Neural progenitor cell (in vitro differentiated cells): ENCODE measurements around the gene GSTM3. TPM values are rescaled to one million over a fixed set of nuclear protein-coding genes. Genes with fewer than 3 reads are reported as not detected.
"Not testable (repeated sequence)": the region's sequence is repeated elsewhere in the genome, so short reads cannot be mapped to it uniquely, and the experiment has no call there.

ENCODE experiments used
- DNase-seq: peaks from one replicate; pipeline ENCODE4 v3.0.0-alpha.2; 2016; ENCODE audit warnings: low spot score
- H2AFZ ChIP-seq: fragments of 200-600 bp; sonication (generic); replicated peaks from 2 replicates; pipeline ENCODE4 v1.6.1; 2016; ENCODE audit warnings: antibody characterized with exemption
- H3F3A ChIP-seq: fragments of 200-600 bp; sonication (generic); 2 replicates; pipeline ENCODE4 v1.6.1; 2016; ENCODE audit warnings: antibody characterized with exemption, low read depth
- H3K27ac ChIP-seq: fragments of 200-600 bp; sonication (generic); 2 replicates; pipeline ENCODE4 v1.5.1; 2016; ENCODE audit warnings: mild to moderate bottlenecking
- H3K27me3 ChIP-seq: fragments of 200-600 bp; sonication (generic); 2 replicates; pipeline ENCODE4 v1.6.1; 2016; ENCODE audit warnings: mild to moderate bottlenecking, moderate library complexity
- H3K36me3 ChIP-seq: fragments of 200-600 bp; sonication (generic); 2 replicates; pipeline ENCODE4 v1.5.1; 2016
- H3K4me1 ChIP-seq: fragments of 200-600 bp; sonication (generic); 2 replicates; pipeline ENCODE4 v1.6.1; 2016; ENCODE audit warnings: mixed run types
- H3K4me2 ChIP-seq: fragments of 200-600 bp; sonication (generic); 2 replicates; pipeline ENCODE4 v1.6.1; 2016
- H3K4me3 ChIP-seq: fragments of 200-600 bp; sonication (generic); 2 replicates; pipeline ENCODE4 v1.5.1; 2016
- H3K79me2 ChIP-seq: fragments of 200-600 bp; sonication (generic); 2 replicates; pipeline ENCODE4 v1.6.1; 2016; ENCODE audit warnings: low read depth
- H3K9ac ChIP-seq: fragments of 200-600 bp; sonication (generic); 2 replicates; pipeline ENCODE4 v1.6.1; 2016
- H3K9me3 ChIP-seq: fragments of 200-600 bp; sonication (generic); 2 replicates; pipeline ENCODE4 v1.5.1; 2016; ENCODE audit warnings: low read depth
- H4K20me1 ChIP-seq: fragments of 200-600 bp; sonication (generic); 2 replicates; pipeline ENCODE4 v1.6.1; 2016; ENCODE audit warnings: low read depth
- H3K27ac Mint-ChIP-seq: 3 replicates; pipeline ENCODE4 v1.8.0; 2021; ENCODE audit warnings: mixed read lengths
- H3K27me3 Mint-ChIP-seq: 2 replicates; pipeline ENCODE4 v1.8.0; 2022; ENCODE audit warnings: low read depth, mild to moderate bottlenecking, inconsistent platforms, moderate library complexity, mixed read lengths; ENCODE audit not compliant: insufficient read depth
- H3K36me3 Mint-ChIP-seq: 3 replicates; pipeline ENCODE4 v1.8.0; 2021; ENCODE audit warnings: mixed read lengths
- H3K4me1 Mint-ChIP-seq: 3 replicates; pipeline ENCODE4 v1.8.0; 2021; ENCODE audit warnings: mixed read lengths
- H3K4me3 Mint-ChIP-seq: 3 replicates; pipeline ENCODE4 v1.8.0; 2021; ENCODE audit warnings: mild to moderate bottlenecking, moderate library complexity, mixed read lengths
- H3K9me3 Mint-ChIP-seq: 3 replicates; pipeline ENCODE4 v1.8.0; 2020; ENCODE audit warnings: mixed read lengths
- CTCF ChIP-seq: fragments of 200-600 bp; sonication (generic); IDR thresholded peaks from 2 replicates; pipeline ENCODE4 v1.5.1; 2017; ENCODE audit warnings: antibody characterized with exemption, mild to moderate bottlenecking
- EZH2 ChIP-seq: fragments of 200-600 bp; sonication (generic); IDR thresholded peaks from 2 replicates; pipeline ENCODE4 v1.6.1; 2017; ENCODE audit warnings: antibody characterized with exemption, mild to moderate bottlenecking, moderate library complexity
- EZH2phosphoT487 ChIP-seq: fragments of 200-600 bp; sonication (generic); IDR thresholded peaks from 2 replicates; pipeline ENCODE4 v1.6.1; 2017; ENCODE audit warnings: antibody characterized with exemption
- total RNA-seq: library from RNA; depleted of rRNA; stranded (reverse); fragments of >200 nt; gene quantifications from 2 replicates; pipeline ENCODE4 v1.2.3, GENCODE V29; 2015; ENCODE audit warnings: low replicate concordance

Gene GSTM3
- total RNA-seq, 1 donor from 2014 or later, result 12.9 TPM

- H3K9ac ChIP-seq, result no peak overlapping the region
- no peak overlapping the region for H2AFZ ChIP-seq
- H3K36me3 Mint-ChIP-seq, result no peaks in the 10 kb centered on the region
Observed at GRCh38 chr1:109714661-109715372, 26.0 kb downstream of the GSTM3 start.

GRCh38 chr1:109713636-109714035, 27.2 kb downstream of the GSTM3 start:
- no peak overlapping the region for H3K27ac Mint-ChIP-seq
- DNase-seq, result no peak
- Histone ChIP-seq H4K20me1 (no peaks in the 10 kb centered on the region), H3K79me2 (no peaks in the 10 kb centered on the region), H3K9me3 (no peaks in the 10 kb centered on the region), H3K4me1 (no peaks in the 10 kb centered on the region), H3K27ac (no peak overlapping the region), H3K27me3 (no peaks in the 10 kb centered on the region), H3K36me3 (no peaks in the 10 kb centered on the region), H3F3A (no peaks in the 10 kb centered on the region), H3K4me2 (no peak overlapping the region), H2AFZ (no peak overlapping the region), H3K9ac (no peak overlapping the region), H3K4me3 (no peak overlapping the region)
- H3K4me1 Mint-ChIP-seq, result no peaks in the 10 kb centered on the region
- peaks cover 7% of the 10 kb centered on the region for H3K9me3 Mint-ChIP-seq
- TF ChIP-seq CTCF (no peak), EZH2phosphoT487 (no peak), EZH2 (no peak)
- no peak overlapping the region for H3K4me3 Mint-ChIP-seq
- peaks cover 14% of the 10 kb centered on the region for H3K27me3 Mint-ChIP-seq
- peaks cover 5% of the 10 kb centered on the region for H3K36me3 Mint-ChIP-seq

More at GRCh38 chr1:109714661-109715372, 26.0 kb downstream of the GSTM3 start:
- DNase-seq, result no peak
- Mint-ChIP-seq H3K27me3 (peaks cover 14% of the 10 kb centered on the region), H3K4me1 (no peaks in the 10 kb centered on the region), H3K4me3 (no peak overlapping the region), H3K9me3 (no peaks in the 10 kb centered on the region), H3K27ac (no peak overlapping the region)
- Histone ChIP-seq H3F3A (no peaks in the 10 kb centered on the region), H3K4me1 (no peaks in the 10 kb centered on the region), H3K4me2 (no peak overlapping the region), H3K27ac (no peak overlapping the region), H3K9me3 (no peaks in the 10 kb centered on the region), H3K79me2 (no peaks in the 10 kb centered on the region), H3K4me3 (no peak overlapping the region), H4K20me1 (no peaks in the 10 kb centered on the region), H3K36me3 (no peaks in the 10 kb centered on the region), H3K27me3 (no peaks in the 10 kb centered on the region)
- TF ChIP-seq EZH2, result no peak
- TF ChIP-seq EZH2phosphoT487, result no peak
- no peak for TF ChIP-seq CTCF

GRCh38 chr1:109712321-109712864, 28.4 kb downstream of the GSTM3 start:
- Histone ChIP-seq H3K4me1 (no peaks in the 10 kb centered on the region), H3K4me2 (no peak overlapping the region), H3K27me3 (no peaks in the 10 kb centered on the region), H3K79me2 (no peaks in the 10 kb centered on the region), H3K9ac (no peak overlapping the region), H3K4me3 (no peak overlapping the region), H2AFZ (no peak overlapping the region), H3K9me3 (no peaks in the 10 kb centered on the region), H4K20me1 (no peaks in the 10 kb centered on the region), H3F3A (no peaks in the 10 kb centered on the region), H3K36me3 (no peaks in the 10 kb centered on the region), H3K27ac (no peak overlapping the region)
- H3K27ac Mint-ChIP-seq, result no peak overlapping the region
- peaks cover 9% of the 10 kb centered on the region for H3K9me3 Mint-ChIP-seq
- H3K4me1 Mint-ChIP-seq, result no peaks in the 10 kb centered on the region
- peaks cover 5% of the 10 kb centered on the region for H3K36me3 Mint-ChIP-seq
- no peak overlapping the region for H3K4me3 Mint-ChIP-seq
- peaks cover 14% of the 10 kb centered on the region for H3K27me3 Mint-ChIP-seq
- TF ChIP-seq EZH2phosphoT487 (no peak), CTCF (no peak), EZH2 (no peak)
- DNase-seq, result no peak

GRCh38 chr1:109711593-109712320, 29.1 kb downstream of the GSTM3 start, which contains the start of gene GSTM5:
Gene GSTM5, plus strand, starts transcription at chr1:109712251. Its CDS starts 62 bp downstream, at chr1:109712313.
- DNase-seq, result not testable (repeated sequence)

GRCh38 chr1:109709822-109710221, 31.0 kb downstream of the GSTM3 start:
- not testable (repeated sequence) for H3K79me2 ChIP-seq, H3K9me3 ChIP-seq, H3K36me3 Mint-ChIP-seq, H3K4me3 ChIP-seq, H3K9ac ChIP-seq, H3K4me1 ChIP-seq, H4K20me1 ChIP-seq, H3K4me2 ChIP-seq, H3K27me3 Mint-ChIP-seq, H3K36me3 ChIP-seq, H2AFZ ChIP-seq, H3K27ac ChIP-seq, H3K4me1 Mint-ChIP-seq, H3K27ac Mint-ChIP-seq, H3K27me3 ChIP-seq, H3F3A ChIP-seq, H3K4me3 Mint-ChIP-seq, DNase-seq
- peaks cover 12% of the 10 kb centered on the region for H3K9me3 Mint-ChIP-seq

More at GRCh38 chr1:109711593-109712320, 29.1 kb downstream of the GSTM3 start, which contains the start of gene GSTM5:
- H3K36me3 Mint-ChIP-seq, H3K4me3 ChIP-seq, H2AFZ ChIP-seq, H3K36me3 ChIP-seq, H3K27ac Mint-ChIP-seq, H3K4me3 Mint-ChIP-seq, H3K79me2 ChIP-seq, H3K27me3 ChIP-seq, H3K9me3 Mint-ChIP-seq, H3K27ac ChIP-seq, H3F3A ChIP-seq, H3K4me1 ChIP-seq, H3K9me3 ChIP-seq, H4K20me1 ChIP-seq, H3K4me2 ChIP-seq, H3K9ac ChIP-seq, H3K4me1 Mint-ChIP-seq: not testable (repeated sequence)
- peaks cover 13% of the 10 kb centered on the region for H3K27me3 Mint-ChIP-seq
